Measurements from ENCODE around the gene MRPS16.

Gene MRPS16

DNA sequence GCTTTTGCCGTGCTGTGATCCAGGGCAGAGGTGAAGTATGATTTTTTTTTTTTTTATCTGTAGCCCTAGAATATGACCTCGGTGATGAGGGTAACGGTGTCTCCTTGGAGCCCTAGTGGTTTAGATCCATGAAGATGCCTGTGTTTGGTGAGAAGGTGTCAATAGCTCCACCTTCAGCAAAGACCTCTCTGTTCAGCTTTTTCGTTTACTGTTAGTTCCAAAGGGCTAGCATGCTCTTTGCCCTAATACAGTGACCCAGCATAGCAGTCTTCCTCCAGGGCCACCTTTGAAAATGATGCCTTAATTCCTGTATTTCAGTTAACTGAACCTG, 746 bp upstream of the MRPS16 start:
- H2AK5ac ChIP-seq (ENCODE audit: low read depth, low read length) = no peak overlapping the region
- peak overlapping the region; percentile 86 for H2AFZ ChIP-seq (ENCODE audit: low read length)
- H3K4ac ChIP-seq (ENCODE audit: low read length) = no peak overlapping the region
- no peak overlapping the region for H3K18ac ChIP-seq (ENCODE audit: low read length)
- peak overlapping the region; percentile 62 for H3K4me2 ChIP-seq (ENCODE audit: insufficient read depth, low read length, poor library complexity, severe bottlenecking)
- no peak overlapping the region for H2BK15ac ChIP-seq (ENCODE audit: low read length)
- H3K36me3 ChIP-seq (replicated peaks in 1 of 2; ENCODE audit: control insufficient read depth in 2 of 2, insufficient read depth in 2 of 2, low read length in 2 of 2) = peaks cover 9 to 41% of the 10 kb centered on the region in 2 donors
- no peak overlapping the region for H2BK12ac ChIP-seq (ENCODE audit: low read length)
- no peak overlapping the region for H3K23ac ChIP-seq (ENCODE audit: low read depth, low read length, poor library complexity)
- no peak overlapping the region for H4K8ac ChIP-seq (ENCODE audit: low read depth, low read length)
- H3K79me1 ChIP-seq (ENCODE audit: low read depth, low read length) = peaks cover 2% of the 10 kb centered on the region
- peaks cover 5 to 11% of the 10 kb centered on the region in 2 donors for H3K4me1 ChIP-seq (ENCODE audit: control insufficient read depth in 2 of 2, insufficient read depth in 1 of 2, low read depth in 1 of 2, low read length in 2 of 2)
- no peaks in the 10 kb centered on the region for H3K27me3 ChIP-seq (ENCODE audit: control insufficient read depth in 3 of 3, insufficient read depth in 3 of 3, low read depth in 1 of 3, low read length in 3 of 3)
- no peak overlapping the region for H3K27ac ChIP-seq (replicated peaks; ENCODE audit: low read length)
- no peaks in the 10 kb centered on the region for H3K9me3 ChIP-seq (replicated peaks in 1 of 2; ENCODE audit: control insufficient read depth in 2 of 2, insufficient read depth in 1 of 2, low read depth in 1 of 2, low read length in 2 of 2)
- no peak overlapping the region for H3K9ac ChIP-seq (ENCODE audit: low read depth, low read length, poor library complexity)
- no peak overlapping the region for H2BK120ac ChIP-seq (ENCODE audit: low read depth, low read length)
- no peak for DNase-seq (ENCODE audit: low spot score)
- H2BK5ac ChIP-seq (ENCODE audit: low read length) = no peak overlapping the region
- no peak overlapping the region for H4K91ac ChIP-seq (ENCODE audit: low read depth, low read length, poor library complexity)
- no peak overlapping the region for H3K14ac ChIP-seq (ENCODE audit: low read length)
- no CpG with 5 or more reads among the region's 4 CpGs for WGBS, 2 donors (ENCODE audit: extremely low coverage in 2 of 2, insufficient read length in 2 of 2, insufficient replicate concordance in 1 of 2)
- H3K4me3 ChIP-seq (ENCODE audit: low read length in 2 of 2) = peak overlapping the region; percentile 80 to 84

DNA sequence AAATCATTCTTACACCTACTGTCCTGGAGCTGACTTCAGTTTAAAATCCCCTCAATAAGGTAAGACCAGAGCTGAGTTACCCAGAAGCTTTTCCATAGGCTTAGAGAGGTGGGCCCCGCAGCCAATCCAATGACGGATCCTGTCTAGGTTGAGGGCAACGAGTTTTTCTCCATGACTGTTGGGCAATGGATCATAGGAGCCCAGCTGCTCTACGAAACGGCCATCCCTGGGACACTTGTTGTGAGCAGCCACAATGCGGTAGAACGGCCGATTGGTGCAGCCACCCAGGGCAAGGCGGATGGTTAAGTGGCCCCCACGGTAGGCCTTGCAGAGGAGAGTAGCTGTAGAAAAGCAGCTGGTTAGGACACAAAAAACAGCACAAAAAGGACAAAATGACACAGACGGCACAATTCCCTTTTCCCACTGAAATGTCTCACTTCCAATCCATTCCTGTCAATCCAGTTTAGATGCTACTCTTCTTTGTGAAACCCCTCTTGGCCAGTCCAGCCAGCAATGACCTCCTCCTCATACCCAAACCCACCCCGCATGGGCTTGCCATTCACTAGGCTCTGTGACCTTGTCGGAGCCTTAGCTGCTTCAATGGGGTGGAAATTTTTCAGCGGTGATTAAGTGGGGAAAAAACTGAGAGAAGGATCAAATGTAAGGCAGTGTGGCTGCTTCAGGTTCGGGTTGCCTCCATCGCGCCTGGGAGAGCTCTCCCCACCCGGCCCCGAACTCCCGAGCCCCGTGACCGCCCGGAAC, 580 bp downstream of the MRPS16 start:
- Histone ChIP-seq H2BK5ac (ENCODE audit: low read length) (peak overlapping the region; percentile 68), H3K9ac (ENCODE audit: low read depth, low read length, poor library complexity) (peak overlapping the region; percentile 88), H3K9me3 (replicated peaks in 1 of 2; ENCODE audit: control insufficient read depth in 2 of 2, insufficient read depth in 1 of 2, low read depth in 1 of 2, low read length in 2 of 2) (no peaks in the 10 kb centered on the region), H3K4me2 (ENCODE audit: insufficient read depth, low read length, poor library complexity, severe bottlenecking) (peak overlapping the region; percentile 86), H3K79me1 (ENCODE audit: low read depth, low read length) (peaks cover 2% of the 10 kb centered on the region), H3K4me3 (ENCODE audit: low read length in 2 of 2) (peak overlapping the region; percentile 80 to 84), H2BK120ac (ENCODE audit: low read depth, low read length) (no peak overlapping the region), H2BK15ac (ENCODE audit: low read length) (no peak overlapping the region), H3K4me1 (ENCODE audit: control insufficient read depth in 2 of 2, insufficient read depth in 1 of 2, low read depth in 1 of 2, low read length in 2 of 2) (peaks cover 9 to 17% of the 10 kb centered on the region in 2 donors), H3K23ac (ENCODE audit: low read depth, low read length, poor library complexity) (peak overlapping the region; percentile 76), H4K8ac (ENCODE audit: low read depth, low read length) (no peak overlapping the region), H2AK5ac (ENCODE audit: low read depth, low read length) (no peak overlapping the region), H3K27ac (replicated peaks; ENCODE audit: low read length) (peak overlapping the region; percentile 79), H2BK12ac (ENCODE audit: low read length) (no peak overlapping the region), H3K14ac (ENCODE audit: low read length) (no peak overlapping the region), H4K91ac (ENCODE audit: low read depth, low read length, poor library complexity) (no peak overlapping the region), H3K4ac (ENCODE audit: low read length) (no peak overlapping the region), H2AFZ (ENCODE audit: low read length) (peak overlapping the region; percentile 86), H3K36me3 (replicated peaks in 1 of 2; ENCODE audit: control insufficient read depth in 2 of 2, insufficient read depth in 2 of 2, low read length in 2 of 2) (peaks cover 13 to 50% of the 10 kb centered on the region in 2 donors), H3K27me3 (ENCODE audit: control insufficient read depth in 3 of 3, insufficient read depth in 3 of 3, low read depth in 1 of 3, low read length in 3 of 3) (no peaks in the 10 kb centered on the region), H3K18ac (ENCODE audit: low read length) (peak overlapping the region; percentile 81)
- no CpG with 5 or more reads among the region's 23 CpGs for WGBS, 2 donors (ENCODE audit: extremely low coverage in 2 of 2, insufficient read length in 2 of 2, insufficient replicate concordance in 1 of 2)
- peak; percentile 17 for DNase-seq (ENCODE audit: low spot score)

DNA sequence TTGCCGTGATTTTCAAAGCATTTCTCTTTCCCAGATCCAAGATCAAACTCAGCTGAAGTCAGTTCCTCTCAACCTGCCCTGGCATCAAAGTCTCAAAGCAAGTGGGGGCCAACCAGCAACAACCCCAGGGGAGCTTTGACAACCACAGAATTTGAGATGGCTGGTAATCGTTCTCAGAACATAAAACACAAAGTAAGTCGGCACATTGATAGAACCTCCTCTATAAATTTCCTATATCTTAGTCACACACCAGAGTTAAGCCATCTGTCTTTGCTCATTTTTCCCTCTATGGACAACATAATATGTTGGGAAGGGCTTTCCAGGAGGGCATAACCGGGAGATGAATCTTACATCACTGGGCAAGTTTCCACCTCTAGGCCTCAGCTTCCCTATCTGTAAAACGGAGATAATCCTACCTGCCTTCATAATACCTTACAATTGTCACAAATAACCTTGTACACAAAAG, 4.2 kb downstream of the MRPS16 start:
- Histone ChIP-seq H3K18ac (ENCODE audit: low read length) (no peak overlapping the region), H2BK15ac (ENCODE audit: low read length) (no peak overlapping the region), H2AFZ (ENCODE audit: low read length) (no peak overlapping the region), H3K9me3 (replicated peaks in 1 of 2; ENCODE audit: control insufficient read depth in 2 of 2, insufficient read depth in 1 of 2, low read depth in 1 of 2, low read length in 2 of 2) (no peaks in the 10 kb centered on the region), H3K27ac (replicated peaks; ENCODE audit: low read length) (no peak overlapping the region), H3K14ac (ENCODE audit: low read length) (no peak overlapping the region), H2BK12ac (ENCODE audit: low read length) (no peak overlapping the region), H3K4ac (ENCODE audit: low read length) (no peak overlapping the region), H3K4me2 (ENCODE audit: insufficient read depth, low read length, poor library complexity, severe bottlenecking) (no peak overlapping the region), H3K36me3 (replicated peaks in 1 of 2; ENCODE audit: control insufficient read depth in 2 of 2, insufficient read depth in 2 of 2, low read length in 2 of 2) (peaks cover 25 to 74% of the 10 kb centered on the region in 2 donors), H3K27me3 (ENCODE audit: control insufficient read depth in 3 of 3, insufficient read depth in 3 of 3, low read depth in 1 of 3, low read length in 3 of 3) (no peaks in the 10 kb centered on the region), H3K4me1 (ENCODE audit: control insufficient read depth in 2 of 2, insufficient read depth in 1 of 2, low read depth in 1 of 2, low read length in 2 of 2) (peaks cover 13 to 23% of the 10 kb centered on the region in 2 donors), H3K79me1 (ENCODE audit: low read depth, low read length) (peaks cover 2% of the 10 kb centered on the region), H3K9ac (ENCODE audit: low read depth, low read length, poor library complexity) (no peak overlapping the region), H2BK5ac (ENCODE audit: low read length) (no peak overlapping the region), H4K91ac (ENCODE audit: low read depth, low read length, poor library complexity) (no peak overlapping the region), H2AK5ac (ENCODE audit: low read depth, low read length) (no peak overlapping the region), H4K8ac (ENCODE audit: low read depth, low read length) (no peak overlapping the region), H3K23ac (ENCODE audit: low read depth, low read length, poor library complexity) (no peak overlapping the region), H3K4me3 (ENCODE audit: low read length in 2 of 2) (no peak overlapping the region), H2BK120ac (ENCODE audit: low read depth, low read length) (no peak overlapping the region)
- no peak for DNase-seq (ENCODE audit: low spot score)
- no CpG with 5 or more reads among the region's 5 CpGs for WGBS, 2 donors (ENCODE audit: extremely low coverage in 2 of 2, insufficient read length in 2 of 2, insufficient replicate concordance in 1 of 2)

DNA sequence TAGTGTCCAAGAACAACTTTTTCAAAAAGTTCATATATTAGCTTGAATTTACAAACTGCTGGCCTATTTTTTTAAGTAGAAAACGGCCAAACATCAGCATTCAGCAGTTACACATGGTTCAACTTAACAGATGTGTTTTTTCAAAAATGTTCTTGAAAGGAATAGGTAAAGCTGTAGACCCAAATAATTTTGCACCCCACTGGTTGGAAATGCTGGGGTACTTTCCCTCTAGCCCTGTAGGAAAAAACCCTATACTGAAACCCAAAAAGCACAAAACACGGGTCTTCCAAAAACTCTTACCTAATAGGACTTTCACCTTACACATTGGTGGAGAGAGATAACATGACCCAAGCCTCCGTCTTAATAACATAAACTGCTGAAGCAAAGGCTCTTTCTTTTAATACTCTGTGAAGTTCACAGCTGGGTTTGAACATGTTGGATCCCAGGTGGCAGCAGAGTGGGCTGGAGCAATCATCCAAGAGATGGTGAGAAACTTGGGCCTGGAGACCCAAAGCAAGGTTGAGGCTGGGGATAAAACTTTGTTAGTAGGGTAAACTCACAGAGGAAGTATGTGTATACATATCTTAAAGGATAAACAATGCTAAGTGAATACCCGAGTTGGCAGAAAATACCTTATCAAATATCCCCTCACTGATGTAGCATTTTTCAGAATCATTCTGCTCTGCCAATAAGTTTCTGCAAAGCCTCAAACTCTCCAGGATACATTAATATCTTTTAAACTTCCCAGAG, 4.8 kb downstream of the MRPS16 start:
- no peak overlapping the region for H3K14ac ChIP-seq (ENCODE audit: low read length)
- no peak overlapping the region for H2BK15ac ChIP-seq (ENCODE audit: low read length)
- H4K8ac ChIP-seq (ENCODE audit: low read depth, low read length) = no peak overlapping the region
- peaks cover 2% of the 10 kb centered on the region for H3K79me1 ChIP-seq (ENCODE audit: low read depth, low read length)
- H3K4me3 ChIP-seq (ENCODE audit: low read length in 2 of 2) = peak overlapping the region in 1 of 2 donors; percentile 93
- no peaks in the 10 kb centered on the region for H3K27me3 ChIP-seq (ENCODE audit: control insufficient read depth in 3 of 3, insufficient read depth in 3 of 3, low read depth in 1 of 3, low read length in 3 of 3)
- no peak overlapping the region for H3K9ac ChIP-seq (ENCODE audit: low read depth, low read length, poor library complexity)
- no CpG with 5 or more reads among the region's 4 CpGs for WGBS, 2 donors (ENCODE audit: extremely low coverage in 2 of 2, insufficient read length in 2 of 2, insufficient replicate concordance in 1 of 2)
- peaks cover 13 to 22% of the 10 kb centered on the region in 2 donors for H3K4me1 ChIP-seq (ENCODE audit: control insufficient read depth in 2 of 2, insufficient read depth in 1 of 2, low read depth in 1 of 2, low read length in 2 of 2)
- peaks cover 30 to 80% of the 10 kb centered on the region in 2 donors for H3K36me3 ChIP-seq (replicated peaks in 1 of 2; ENCODE audit: control insufficient read depth in 2 of 2, insufficient read depth in 2 of 2, low read length in 2 of 2)
- H3K23ac ChIP-seq (ENCODE audit: low read depth, low read length, poor library complexity) = peak overlapping the region; percentile 98
- H2AFZ ChIP-seq (ENCODE audit: low read length) = peak overlapping the region; percentile 95
- H3K18ac ChIP-seq (ENCODE audit: low read length) = no peak overlapping the region
- H3K27ac ChIP-seq (replicated peaks; ENCODE audit: low read length) = peak overlapping the region; percentile 64
- H2BK120ac ChIP-seq (ENCODE audit: low read depth, low read length) = no peak overlapping the region
- H3K9me3 ChIP-seq (replicated peaks in 1 of 2; ENCODE audit: control insufficient read depth in 2 of 2, insufficient read depth in 1 of 2, low read depth in 1 of 2, low read length in 2 of 2) = no peaks in the 10 kb centered on the region
- H3K4ac ChIP-seq (ENCODE audit: low read length) = no peak overlapping the region
- peak overlapping the region; percentile 59 for H3K4me2 ChIP-seq (ENCODE audit: insufficient read depth, low read length, poor library complexity, severe bottlenecking)
- no peak overlapping the region for H4K91ac ChIP-seq (ENCODE audit: low read depth, low read length, poor library complexity)
- H2AK5ac ChIP-seq (ENCODE audit: low read depth, low read length) = no peak overlapping the region
- H2BK12ac ChIP-seq (ENCODE audit: low read length) = no peak overlapping the region
- H2BK5ac ChIP-seq (ENCODE audit: low read length) = no peak overlapping the region
- DNase-seq (ENCODE audit: low spot score) = no peak
